Measurements from ENCODE around the gene HSPH1. TPM values are rescaled to one million over a fixed set of nuclear protein-coding genes. Genes with fewer than 3 reads are reported as not detected.

Gene HSPH1
- total RNA-seq, 1 experiment from 2014 or later, result 315 TPM

GRCh38 chr13:31175847-31176532 lies 14.3 kb upstream of the HSPH1 start:
- Histone ChIP-seq H3K4me1 (ENCODE audit: insufficient read depth, low read length, poor library complexity, severe bottlenecking) (peaks cover 8% of the 10 kb centered on the region), H3K36me3 (ENCODE audit: insufficient read depth, low read length, poor library complexity, severe bottlenecking) (no peaks in the 10 kb centered on the region), H3K9me3 (ENCODE audit: low read depth, low read length, poor library complexity, severe bottlenecking) (no peaks in the 10 kb centered on the region), H3K4me3 (ENCODE audit: low read depth, low read length, poor library complexity, severe bottlenecking) (no peak overlapping the region), H3K27me3 (replicated peaks; ENCODE audit: insufficient read depth, low read depth, low read length, poor library complexity) (no peaks in the 10 kb centered on the region), H3K27ac (ENCODE audit: low read depth, low read length, poor library complexity, severe bottlenecking) (no peak overlapping the region)
- CTCF ChIA-PET, result no interaction called here
- no peak for TF ChIP-seq CTCF (conservative IDR thresholded peaks at IDR 0.05; ENCODE audit: low read depth, low read length)
- no peak for TF ChIP-seq EZH2 (IDR thresholded peaks at IDR 0.05; ENCODE audit: borderline replicate concordance, low read depth, low read length, poor library complexity, severe bottlenecking)
- DNase-seq (ENCODE audit: low spot score), result no peak
- intact Hi-C loops (cut with micrococcal nuclease; ENCODE audit: unreplicated experiment), result no loop called here
- BruUV-seq (replicated peaks), result no TSS peak
- POLR2A ChIA-PET (ENCODE audit: low non-redundant PET), result no interaction called here

GRCh38 chr13:31174018-31174417 lies 12.3 kb upstream of the HSPH1 start:
- TF ChIP-seq CTCF (conservative IDR thresholded peaks at IDR 0.05; ENCODE audit: low read depth, low read length) (0 out of 2 replicates have a peak, but pooled peaks have one; percentile 25), EZH2 (IDR thresholded peaks at IDR 0.05; ENCODE audit: borderline replicate concordance, low read depth, low read length, poor library complexity, severe bottlenecking) (no peak)
- DNase-seq (ENCODE audit: low spot score), result peak; percentile 23
- Histone ChIP-seq H3K27me3 (replicated peaks; ENCODE audit: insufficient read depth, low read depth, low read length, poor library complexity) (no peaks in the 10 kb centered on the region), H3K9me3 (ENCODE audit: low read depth, low read length, poor library complexity, severe bottlenecking) (no peaks in the 10 kb centered on the region), H3K4me1 (ENCODE audit: insufficient read depth, low read length, poor library complexity, severe bottlenecking) (peaks cover 8% of the 10 kb centered on the region), H3K36me3 (ENCODE audit: insufficient read depth, low read length, poor library complexity, severe bottlenecking) (no peaks in the 10 kb centered on the region), H3K27ac (ENCODE audit: low read depth, low read length, poor library complexity, severe bottlenecking) (no peak overlapping the region), H3K4me3 (ENCODE audit: low read depth, low read length, poor library complexity, severe bottlenecking) (no peak overlapping the region)
- ChIA-PET CTCF (interaction anchor here (0.7 kb wide), 1 partner anchor 250 kb away, joined by 3 read pairs; no protein-coding TSS in a partner anchor), POLR2A (ENCODE audit: low non-redundant PET) (no interaction called here)
- intact Hi-C loops (cut with micrococcal nuclease; ENCODE audit: unreplicated experiment), result no loop called here
- no TSS peak for BruUV-seq (replicated peaks)

- no TSS peak for BruUV-seq (replicated peaks)
- no peak for DNase-seq (ENCODE audit: low spot score)
- TF ChIP-seq CTCF (conservative IDR thresholded peaks at IDR 0.05; ENCODE audit: low read depth, low read length) (no peak), EZH2 (IDR thresholded peaks at IDR 0.05; ENCODE audit: borderline replicate concordance, low read depth, low read length, poor library complexity, severe bottlenecking) (no peak)
- H3K4me1 ChIP-seq (ENCODE audit: insufficient read depth, low read length, poor library complexity, severe bottlenecking), result peaks cover 8% of the 10 kb centered on the region
- POLR2A ChIA-PET (ENCODE audit: low non-redundant PET), result no interaction called here
- no peak overlapping the region for H3K27ac ChIP-seq (ENCODE audit: low read depth, low read length, poor library complexity, severe bottlenecking)
- intact Hi-C loops (cut with micrococcal nuclease; ENCODE audit: unreplicated experiment), result no loop called here
- no peaks in the 10 kb centered on the region for H3K36me3 ChIP-seq (ENCODE audit: insufficient read depth, low read length, poor library complexity, severe bottlenecking)
- no peaks in the 10 kb centered on the region for H3K27me3 ChIP-seq (replicated peaks; ENCODE audit: insufficient read depth, low read depth, low read length, poor library complexity)
- no peaks in the 10 kb centered on the region for H3K9me3 ChIP-seq (ENCODE audit: low read depth, low read length, poor library complexity, severe bottlenecking)
- H3K4me3 ChIP-seq (ENCODE audit: low read depth, low read length, poor library complexity, severe bottlenecking), result no peak overlapping the region
- CTCF ChIA-PET, result no interaction called here
These were observed 10.8 kb upstream of the HSPH1 start for GRCh38 chr13:31172535-31172934.
